MM.1S (cell line): Measurements from ENCODE around the gene SFXN5.

Source experiments
- CTCF ChIP-seq: fragments of 300-600 bp; sonication (generic); IDR thresholded peaks from 2 replicates; pipeline ENCODE4 v1.5.1; 2016; ENCODE audit warnings: antibody characterized with exemption, low read length, mixed read lengths
- EZH2 ChIP-seq: fragments of 300-600 bp; sonication (generic); optimal IDR thresholded peaks from 2 replicates; pipeline ENCODE3; 2017; ENCODE audit warnings: low read depth, mild to moderate bottlenecking, antibody characterized with exemption, low read length, mixed read lengths

GRCh38 chr2:73033142-73033765 lies 38.3 kb downstream of the SFXN5 start:
- no peak for TF ChIP-seq CTCF
- no peak for TF ChIP-seq EZH2
